ENCODE data around the gene SLC6A4. TPM values are rescaled to one million over a fixed set of nuclear protein-coding genes. Genes with fewer than 3 reads are reported as not detected.

Gene SLC6A4
- total and polyA plus RNA-seq, 12 donors, result 0.13 to 0.71 (median 0.29) TPM; not detected in 1

- ATAC-seq (peak in 1 of 8 donors; percentile 38), DNase-seq (no peak)
- TF ChIP-seq CTCF (IDR thresholded peaks at IDR 0.05), result no peak
- peak overlapping the region in 1 of 10 donors; percentile 10 for H3K4me3 ChIP-seq
- WGBS, 2 donors, result 34 to 45% methylated on average over 21 of the region's 21 CpGs
- H3K9me3 ChIP-seq, result no peaks in the 10 kb centered on the region
- intact Hi-C loops (cut with DNase I), result no loop called here
- peaks cover 11 to 29% (median 22%) of the 10 kb centered on the region in 9 donors for H3K4me1 ChIP-seq
- H3K36me3 ChIP-seq, result no peaks in the 10 kb centered on the region
- H3K27ac ChIP-seq, result no peak overlapping the region
- peaks cover 8 to 71% (median 42%) of the 10 kb centered on the region in 7 donors for H3K27me3 ChIP-seq
Measured at GRCh38 chr17:30237296-30238002, 2.0 kb upstream of the SLC6A4 start.

GRCh38 chr17:30236766-30237165, 1.3 kb upstream of the SLC6A4 start:
- Histone ChIP-seq H3K9me3 (no peaks in the 10 kb centered on the region), H3K4me1 (peaks cover 11 to 29% (median 22%) of the 10 kb centered on the region in 9 donors), H3K4me3 (peak overlapping the region in 4 of 10 donors; percentile 2 to 63 (median 28)), H3K36me3 (no peaks in the 10 kb centered on the region), H3K27me3 (peaks cover 8 to 71% (median 42%) of the 10 kb centered on the region in 7 donors), H3K27ac (no peak overlapping the region)
- intact Hi-C loops (cut with DNase I), result no loop called here
- 6 to 8% methylated on average over 20 of the region's 20 CpGs for WGBS, 2 donors
- DNase-seq (peak; percentile 38 to 68), ATAC-seq (peak in 7 of 8 donors; percentile 66 to 86 (median 77))
- TF ChIP-seq CTCF (IDR thresholded peaks at IDR 0.05), result peak in 7 of 9 donors; percentile 23 to 46 (median 34)

GRCh38 chr17:30236297-30236624, 764 bp upstream of the SLC6A4 start:
- Histone ChIP-seq H3K9me3 (no peaks in the 10 kb centered on the region), H3K36me3 (no peaks in the 10 kb centered on the region), H3K4me1 (peaks cover 11 to 29% (median 22%) of the 10 kb centered on the region in 9 donors), H3K27me3 (peaks cover 8 to 71% (median 42%) of the 10 kb centered on the region in 7 donors), H3K27ac (no peak overlapping the region), H3K4me3 (peak overlapping the region in 7 of 10 donors; percentile 35 to 63 (median 49))
- TF ChIP-seq CTCF (IDR thresholded peaks at IDR 0.05), result no peak
- DNase-seq (no peak), ATAC-seq (no peak)
- intact Hi-C loops (cut with DNase I), result no loop called here
- WGBS, 2 donors, result 63 to 67% methylated on average over 10 of the region's 10 CpGs

- Histone ChIP-seq H3K27me3 (peaks cover 8 to 71% (median 36%) of the 10 kb centered on the region in 7 donors), H3K4me3 (peak overlapping the region in 9 of 10 donors; percentile 32 to 63 (median 49)), H3K9me3 (no peaks in the 10 kb centered on the region), H3K27ac (no peak overlapping the region), H3K36me3 (no peaks in the 10 kb centered on the region), H3K4me1 (peaks cover 11 to 38% (median 22%) of the 10 kb centered on the region in 9 donors)
- no peak for TF ChIP-seq CTCF (IDR thresholded peaks at IDR 0.05)
- no peak for DNase-seq
- ATAC-seq, result no peak
- 20 to 26% methylated on average over 12 of the region's 12 CpGs for WGBS, 2 donors
- intact Hi-C loops (cut with DNase I), result no loop called here
Measured at GRCh38 chr17:30234964-30235363, 533 bp downstream of the SLC6A4 start.

Measured in heart right ventricle (tissue), 16 donors.